Neuronal stem cell (in vitro differentiated cells): ENCODE results near the gene PMIS2.

ENCODE experiments used
- DNase-seq: peaks from one replicate; pipeline ENCODE4 v3.0.0-alpha.2; 2013; ENCODE audit warnings: low spot score
- H2AFZ ChIP-seq: one replicate; pipeline ENCODE4 v1.6.1; 2013; ENCODE audit warnings: mild to moderate bottlenecking, low read length, inconsistent platforms
- H2AK5ac ChIP-seq: 2 replicates; pipeline ENCODE4 v1.6.1; 2013; ENCODE audit warnings: low read depth, mild to moderate bottlenecking, inconsistent platforms, low read length, moderate library complexity, mixed read lengths
- H2BK120ac ChIP-seq: 2 replicates; pipeline ENCODE4 v1.6.1; 2013; ENCODE audit warnings: low read depth, mild to moderate bottlenecking, inconsistent platforms, low read length, moderate library complexity, mixed read lengths
- H2BK12ac ChIP-seq: one replicate; pipeline ENCODE4 v1.6.1; 2013; ENCODE audit warnings: low read length, inconsistent platforms
- H2BK15ac ChIP-seq: 2 replicates; pipeline ENCODE4 v1.6.1; 2013; ENCODE audit warnings: mild to moderate bottlenecking, low read length, inconsistent platforms, mixed read lengths
- H2BK5ac ChIP-seq: one replicate; pipeline ENCODE4 v1.6.1; 2013; ENCODE audit warnings: inconsistent platforms, mild to moderate bottlenecking, low read length, moderate library complexity
- H3K14ac ChIP-seq: one replicate; pipeline ENCODE4 v1.6.1; 2013; ENCODE audit warnings: low read length, inconsistent platforms
- H3K18ac ChIP-seq: 2 replicates; pipeline ENCODE4 v1.6.1; 2013; ENCODE audit warnings: low read length, inconsistent platforms
- H3K23ac ChIP-seq: 2 replicates; pipeline ENCODE4 v1.6.1; 2013; ENCODE audit warnings: low read depth, mild to moderate bottlenecking, mixed read lengths, low read length, inconsistent platforms; ENCODE audit not compliant: poor library complexity
- H3K27ac ChIP-seq: replicated peaks from 3 replicates; pipeline ENCODE4 v1.5.1; 2013; ENCODE audit warnings: low read length, inconsistent platforms
- H3K27me3 ChIP-seq, 3 experiments: 2 replicates each; pipeline ENCODE4 v1.6.1; 2013; ENCODE audit warnings: low read length in 3 of 3, mild to moderate bottlenecking in 2 of 3, inconsistent platforms in 1 of 3, low read depth in 1 of 3, mixed read lengths in 1 of 3, moderate library complexity in 1 of 3; ENCODE audit not compliant: control insufficient read depth in 3 of 3, insufficient read depth in 3 of 3
- H3K36me3 ChIP-seq, 2 donors: replicated peaks in 1 of 2; 2 replicates each; pipeline ENCODE4 v1.6.1; 2013; ENCODE audit warnings: low read length in 2 of 2; ENCODE audit not compliant: control insufficient read depth in 2 of 2, insufficient read depth in 2 of 2
- H3K4ac ChIP-seq: 2 replicates; pipeline ENCODE4 v1.6.1; 2013; ENCODE audit warnings: inconsistent platforms, mild to moderate bottlenecking, low read length, moderate library complexity
- H3K4me1 ChIP-seq, 2 donors: 1 replicate in 1 of 2; 2 replicates in 1 of 2; pipeline ENCODE4 v1.6.1; 2013; ENCODE audit warnings: low read length in 2 of 2, low read depth in 1 of 2; ENCODE audit not compliant: control insufficient read depth in 2 of 2, insufficient read depth in 1 of 2
- H3K4me2 ChIP-seq: one replicate; pipeline ENCODE4 v1.6.1; 2013; ENCODE audit warnings: mild to moderate bottlenecking, low read length, inconsistent platforms; ENCODE audit not compliant: insufficient read depth, poor library complexity, severe bottlenecking
- H3K4me3 ChIP-seq, 2 donors: 2 replicates each; pipeline ENCODE4 v1.5.1; 2013; ENCODE audit warnings: low read length in 2 of 2, mild to moderate bottlenecking in 2 of 2, inconsistent platforms in 1 of 2, moderate library complexity in 1 of 2
- H3K79me1 ChIP-seq: one replicate; pipeline ENCODE4 v1.6.1; 2013; ENCODE audit warnings: low read depth, mild to moderate bottlenecking, inconsistent platforms, low read length, moderate library complexity
- H3K9ac ChIP-seq: one replicate; pipeline ENCODE4 v1.6.1; 2013; ENCODE audit warnings: mild to moderate bottlenecking, low read depth, low read length, inconsistent platforms; ENCODE audit not compliant: poor library complexity
- H3K9me3 ChIP-seq, 2 donors: replicated peaks in 1 of 2; 2 replicates each; pipeline versions ENCODE3 to v1.6.1; 2013; ENCODE audit warnings: low read length in 2 of 2, mild to moderate bottlenecking in 2 of 2, inconsistent platforms in 1 of 2, low read depth in 1 of 2, mixed read lengths in 1 of 2, moderate library complexity in 1 of 2; ENCODE audit not compliant: control insufficient read depth in 2 of 2, insufficient read depth in 1 of 2
- H4K8ac ChIP-seq: one replicate; pipeline ENCODE4 v1.6.1; 2013; ENCODE audit warnings: low read depth, mild to moderate bottlenecking, inconsistent platforms, low read length, moderate library complexity
- H4K91ac ChIP-seq: one replicate; pipeline ENCODE4 v1.6.1; 2013; ENCODE audit warnings: low read length, low read depth, mild to moderate bottlenecking, inconsistent platforms; ENCODE audit not compliant: poor library complexity
- WGBS, 2 donors: extraction: QIAGEN DNeasy Blood & Tissue Kit; methylation state at CpG; one replicate each; pipeline ENCODE4 v1.1.7; 2013; ENCODE audit warnings: missing lambda C conversion rate in 2 of 2, mixed read lengths in 1 of 2; ENCODE audit not compliant: insufficient read length in 2 of 2, insufficient replicate concordance in 1 of 2; ENCODE audit errors: extremely low coverage in 2 of 2; 5-methylcytosine and 5-hydroxymethylcytosine counted together

The PMIS2 gene

DNA sequence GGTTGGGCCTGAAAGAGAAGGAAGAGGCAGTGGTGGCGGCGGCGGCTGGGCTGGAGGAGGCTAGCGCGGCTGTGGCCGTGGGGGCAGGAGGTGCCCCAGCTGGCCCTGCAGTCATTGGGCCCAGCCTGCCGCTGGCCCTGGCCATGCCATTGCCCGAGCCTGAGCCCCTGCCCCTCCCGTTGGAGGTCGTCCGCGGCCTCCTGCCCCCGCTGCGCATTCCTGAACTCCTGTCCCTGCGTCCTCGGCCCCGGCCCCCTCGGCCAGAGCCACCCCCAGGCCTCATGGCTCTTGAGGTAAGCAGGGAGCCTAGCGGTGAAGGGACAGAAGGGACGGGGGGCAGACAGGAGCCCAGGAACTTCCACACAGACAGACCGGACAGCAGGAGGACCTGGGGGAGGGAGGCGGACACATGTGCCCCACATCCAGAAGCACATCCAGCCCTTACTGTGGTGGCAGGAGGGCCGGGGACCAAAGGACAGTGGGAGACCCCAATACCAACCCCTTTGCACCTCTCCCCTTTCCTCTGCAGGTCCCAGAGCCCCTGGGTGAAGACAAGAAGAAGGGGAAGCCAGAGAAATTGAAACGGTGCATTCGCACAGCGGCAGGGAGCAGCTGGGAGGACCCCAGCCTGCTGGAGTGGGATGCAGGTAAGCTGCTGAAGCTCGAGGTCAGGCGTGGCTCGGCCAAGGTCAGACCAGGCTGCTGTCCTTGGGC lies 47.9 kb downstream of the PMIS2 start:
- Histone ChIP-seq H4K91ac (no peak overlapping the region), H3K27me3 (no peaks in the 10 kb centered on the region), H3K4me1 (peaks cover 5 to 6% of the 10 kb centered on the region in 2 donors), H3K18ac (no peak overlapping the region), H3K9ac (peak overlapping the region; percentile 40), H3K4me3 (no peak overlapping the region), H3K14ac (no peak overlapping the region), H2AFZ (no peak overlapping the region), H2BK120ac (no peak overlapping the region), H3K23ac (peak overlapping the region; percentile 27), H2AK5ac (no peak overlapping the region), H3K4ac (no peak overlapping the region), H4K8ac (no peak overlapping the region), H2BK5ac (no peak overlapping the region), H3K27ac (no peak overlapping the region), H2BK12ac (no peak overlapping the region), H2BK15ac (no peak overlapping the region), H3K9me3 (no peaks in the 10 kb centered on the region), H3K4me2 (no peak overlapping the region), H3K36me3 (peaks cover 44 to 85% of the 10 kb centered on the region in 2 donors), H3K79me1 (peaks cover 3% of the 10 kb centered on the region)
- no peak for DNase-seq
- no CpG with 5 or more reads among the region's 29 CpGs for WGBS, 2 donors

- Histone ChIP-seq H3K36me3 (peaks cover 32 to 70% of the 10 kb centered on the region in 2 donors), H3K14ac (no peak overlapping the region), H3K4me3 (no peak overlapping the region), H3K9ac (peak overlapping the region; percentile 30), H3K27ac (no peak overlapping the region), H3K4me2 (no peak overlapping the region), H3K9me3 (no peaks in the 10 kb centered on the region), H2AFZ (no peak overlapping the region), H2BK15ac (no peak overlapping the region), H3K18ac (no peak overlapping the region), H3K79me1 (no peaks in the 10 kb centered on the region), H2BK12ac (no peak overlapping the region), H4K91ac (no peak overlapping the region), H4K8ac (no peak overlapping the region), H3K4ac (no peak overlapping the region), H2BK5ac (no peak overlapping the region), H3K27me3 (no peaks in the 10 kb centered on the region), H3K4me1 (peaks cover 8 to 11% of the 10 kb centered on the region in 2 donors), H2AK5ac (no peak overlapping the region), H2BK120ac (no peak overlapping the region), H3K23ac (peak overlapping the region; percentile 10)
- no CpG with 5 or more reads among the region's 3 CpGs for WGBS, 2 donors
- DNase-seq: no peak
These were observed 50.7 kb downstream of the PMIS2 start for GRCh38 chr19:35636651-35637050.
